ENCODE results near the gene MRTFA.

Gene MRTFA

GRCh38 chr22:40426594-40427333 lies 209.8 kb downstream of the MRTFA start:
- no peak for TF ChIP-seq CTCF (conservative IDR thresholded peaks at IDR 0.05)
- H3K27ac ChIP-seq = no peak overlapping the region

- no peak for TF ChIP-seq CTCF (conservative IDR thresholded peaks at IDR 0.05)
- H3K27ac ChIP-seq = no peak overlapping the region
These were observed 211.4 kb downstream of the MRTFA start for GRCh38 chr22:40425082-40425481.

- TF ChIP-seq CTCF (conservative IDR thresholded peaks at IDR 0.05) = no peak
- H3K27ac ChIP-seq = no peak overlapping the region
These were observed 212.5 kb downstream of the MRTFA start for GRCh38 chr22:40423882-40424640.

GRCh38 chr22:40423310-40423688 lies 213.2 kb downstream of the MRTFA start:
- no peak overlapping the region for H3K27ac ChIP-seq
- TF ChIP-seq CTCF (conservative IDR thresholded peaks at IDR 0.05) = no peak

- no peak overlapping the region for H3K27ac ChIP-seq
- TF ChIP-seq CTCF (conservative IDR thresholded peaks at IDR 0.05) = no peak
These were observed 213.8 kb downstream of the MRTFA start for GRCh38 chr22:40422558-40423309.

GRCh38 chr22:40421941-40422340 lies 214.6 kb downstream of the MRTFA start:
- no peak overlapping the region for H3K27ac ChIP-seq
- no peak for TF ChIP-seq CTCF (conservative IDR thresholded peaks at IDR 0.05)

GRCh38 chr22:40421082-40421350 lies 215.5 kb downstream of the MRTFA start:
- H3K27ac ChIP-seq = no peak overlapping the region
- no peak for TF ChIP-seq CTCF (conservative IDR thresholded peaks at IDR 0.05)

Data from VCaP (cell line).